ENCODE data around the gene SCAND1.

DNA sequence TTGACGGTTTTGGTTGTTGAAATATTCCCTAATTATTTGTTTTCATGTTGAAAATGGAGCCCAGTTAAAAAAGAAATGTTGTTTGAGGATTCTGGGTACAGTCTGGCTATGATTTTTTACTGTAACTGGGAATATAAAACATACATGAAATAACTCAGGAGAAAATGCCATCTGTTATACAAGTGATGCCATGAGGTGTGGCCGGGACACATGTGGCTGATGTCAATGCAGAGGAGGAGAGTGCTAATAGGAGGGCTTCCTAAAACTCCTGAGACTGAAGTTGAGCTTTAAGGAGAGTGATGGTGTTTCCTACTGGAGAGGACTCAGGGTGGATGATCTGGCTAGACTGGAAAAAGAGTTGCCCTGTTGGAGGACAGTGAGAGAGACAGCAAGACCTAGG lies 12.7 kb downstream of the SCAND1 start:
- TF ChIP-seq, protein P1, sequence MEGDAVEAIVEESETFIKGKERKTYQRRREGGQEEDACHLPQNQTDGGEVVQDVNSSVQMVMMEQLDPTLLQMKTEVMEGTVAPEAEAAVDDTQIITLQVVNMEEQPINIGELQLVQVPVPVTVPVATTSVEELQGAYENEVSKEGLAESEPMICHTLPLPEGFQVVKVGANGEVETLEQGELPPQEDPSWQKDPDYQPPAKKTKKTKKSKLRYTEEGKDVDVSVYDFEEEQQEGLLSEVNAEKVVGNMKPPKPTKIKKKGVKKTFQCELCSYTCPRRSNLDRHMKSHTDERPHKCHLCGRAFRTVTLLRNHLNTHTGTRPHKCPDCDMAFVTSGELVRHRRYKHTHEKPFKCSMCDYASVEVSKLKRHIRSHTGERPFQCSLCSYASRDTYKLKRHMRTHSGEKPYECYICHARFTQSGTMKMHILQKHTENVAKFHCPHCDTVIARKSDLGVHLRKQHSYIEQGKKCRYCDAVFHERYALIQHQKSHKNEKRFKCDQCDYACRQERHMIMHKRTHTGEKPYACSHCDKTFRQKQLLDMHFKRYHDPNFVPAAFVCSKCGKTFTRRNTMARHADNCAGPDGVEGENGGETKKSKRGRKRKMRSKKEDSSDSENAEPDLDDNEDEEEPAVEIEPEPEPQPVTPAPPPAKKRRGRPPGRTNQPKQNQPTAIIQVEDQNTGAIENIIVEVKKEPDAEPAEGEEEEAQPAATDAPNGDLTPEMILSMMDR (IDR thresholded peaks at IDR 0.05; ENCODE audit: insufficient read depth, low read length, poor library complexity, severe bottlenecking), result no peak
- TF ChIP-seq EZH2phosphoT487 (conservative IDR thresholded peaks at IDR 0.05; ENCODE audit: low read length), result no peak
